ENCODE data around the gene NPIPB2.

DNA sequence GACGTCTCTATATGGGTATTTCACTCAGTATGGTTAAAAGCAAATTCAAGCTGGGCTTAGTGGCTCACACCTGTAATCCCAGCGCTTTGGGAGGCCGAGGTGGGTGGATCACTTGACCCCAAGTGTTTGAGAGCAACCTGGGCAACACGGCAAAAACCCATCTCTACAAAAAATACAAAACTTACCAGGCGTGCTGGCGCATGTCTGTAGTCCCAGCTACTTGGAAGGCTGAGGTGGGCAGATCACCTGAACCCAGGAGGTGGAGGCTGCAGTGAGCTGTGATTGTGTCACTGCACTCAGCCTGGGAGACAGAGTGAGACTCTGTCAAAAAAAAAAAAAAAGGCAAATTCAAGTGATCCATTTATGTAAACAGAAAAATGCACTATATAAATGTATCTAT, 21.9 kb upstream of the NPIPB2 start:
- TF ChIP-seq, protein P1, sequence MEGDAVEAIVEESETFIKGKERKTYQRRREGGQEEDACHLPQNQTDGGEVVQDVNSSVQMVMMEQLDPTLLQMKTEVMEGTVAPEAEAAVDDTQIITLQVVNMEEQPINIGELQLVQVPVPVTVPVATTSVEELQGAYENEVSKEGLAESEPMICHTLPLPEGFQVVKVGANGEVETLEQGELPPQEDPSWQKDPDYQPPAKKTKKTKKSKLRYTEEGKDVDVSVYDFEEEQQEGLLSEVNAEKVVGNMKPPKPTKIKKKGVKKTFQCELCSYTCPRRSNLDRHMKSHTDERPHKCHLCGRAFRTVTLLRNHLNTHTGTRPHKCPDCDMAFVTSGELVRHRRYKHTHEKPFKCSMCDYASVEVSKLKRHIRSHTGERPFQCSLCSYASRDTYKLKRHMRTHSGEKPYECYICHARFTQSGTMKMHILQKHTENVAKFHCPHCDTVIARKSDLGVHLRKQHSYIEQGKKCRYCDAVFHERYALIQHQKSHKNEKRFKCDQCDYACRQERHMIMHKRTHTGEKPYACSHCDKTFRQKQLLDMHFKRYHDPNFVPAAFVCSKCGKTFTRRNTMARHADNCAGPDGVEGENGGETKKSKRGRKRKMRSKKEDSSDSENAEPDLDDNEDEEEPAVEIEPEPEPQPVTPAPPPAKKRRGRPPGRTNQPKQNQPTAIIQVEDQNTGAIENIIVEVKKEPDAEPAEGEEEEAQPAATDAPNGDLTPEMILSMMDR (IDR thresholded peaks at IDR 0.05; ENCODE audit: borderline replicate concordance, extremely low read depth, low read length, poor library complexity, severe bottlenecking), result no peak
- no peak for TF ChIP-seq EZH2 (IDR thresholded peaks at IDR 0.05; ENCODE audit: borderline replicate concordance, low read depth, low read length, severe bottlenecking)
